HG03521 (cell line): Measurements from ENCODE around the gene CTXND1.

Experiments
- ATAC-seq: cut with Tn5 transposase; IDR thresholded peaks from one replicate; pipeline ENCODE4 v1.9.1; 2021; ENCODE audit warnings: mild to moderate bottlenecking, moderate library complexity; ENCODE audit not compliant: unreplicated experiment

The CTXND1 gene

DNA sequence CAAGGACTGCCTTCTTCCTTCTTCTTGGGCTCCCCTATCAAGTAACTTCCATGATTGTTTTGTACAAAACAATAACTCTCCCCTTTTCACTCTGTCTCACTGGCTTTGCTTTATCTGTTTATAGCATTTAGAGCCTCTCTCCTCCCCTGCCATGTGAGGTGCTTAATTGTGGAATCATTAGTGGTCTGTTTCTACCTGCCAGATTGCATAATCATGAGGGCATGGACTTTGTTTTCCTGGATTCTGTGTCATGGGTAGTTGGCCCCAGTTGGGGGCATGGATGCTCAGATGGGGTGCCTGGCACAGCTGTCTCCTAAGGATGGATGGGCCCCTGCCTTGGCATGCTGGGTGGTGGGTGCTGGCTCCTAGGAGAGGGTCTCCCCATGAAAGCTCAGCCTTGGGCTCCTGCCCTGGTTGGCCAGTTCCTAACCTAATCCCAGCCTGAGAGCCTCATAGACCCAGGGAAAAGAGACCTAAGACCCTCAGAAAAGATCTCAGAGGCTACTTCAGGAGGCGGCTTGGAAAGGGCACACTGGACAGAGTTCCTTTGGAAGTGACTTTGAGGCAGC is 8.0 kb upstream of the CTXND1 start:
- no peak for ATAC-seq

DNA sequence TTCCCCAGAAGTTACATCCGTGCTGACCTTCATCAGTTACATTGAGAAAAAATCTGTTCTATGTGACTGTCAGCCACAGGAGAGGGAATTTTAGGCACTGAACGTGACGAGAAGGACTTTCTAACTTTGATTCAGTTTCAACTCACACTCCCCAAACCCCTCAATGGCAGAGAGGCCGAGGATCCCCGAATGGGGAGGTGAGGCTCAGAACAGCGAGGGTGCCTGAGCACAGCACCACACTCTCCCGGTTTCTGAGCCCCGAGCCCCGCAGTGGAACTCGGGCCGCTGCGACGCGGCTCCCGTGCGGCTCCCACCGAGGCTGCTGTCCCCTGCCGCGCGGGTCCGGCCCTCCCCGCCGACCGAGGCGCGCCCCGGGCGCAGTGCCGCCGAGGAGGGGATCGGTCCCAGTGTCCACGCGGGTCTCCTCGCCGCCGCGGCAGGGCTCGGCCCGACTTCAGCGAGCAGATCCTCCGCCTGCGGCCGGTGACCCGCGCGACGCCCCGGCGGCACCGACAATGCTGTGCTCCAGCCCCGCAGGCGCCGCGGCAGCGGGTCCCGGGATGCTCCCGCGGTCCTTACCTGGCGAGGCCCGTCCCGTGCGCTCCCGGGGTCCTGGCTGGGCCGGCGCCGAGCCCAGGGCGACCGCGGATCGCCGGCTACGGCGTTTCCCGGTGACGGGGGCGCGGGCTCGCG is 439 bp downstream of the CTXND1 start:
- ATAC-seq = no peak

DNA sequence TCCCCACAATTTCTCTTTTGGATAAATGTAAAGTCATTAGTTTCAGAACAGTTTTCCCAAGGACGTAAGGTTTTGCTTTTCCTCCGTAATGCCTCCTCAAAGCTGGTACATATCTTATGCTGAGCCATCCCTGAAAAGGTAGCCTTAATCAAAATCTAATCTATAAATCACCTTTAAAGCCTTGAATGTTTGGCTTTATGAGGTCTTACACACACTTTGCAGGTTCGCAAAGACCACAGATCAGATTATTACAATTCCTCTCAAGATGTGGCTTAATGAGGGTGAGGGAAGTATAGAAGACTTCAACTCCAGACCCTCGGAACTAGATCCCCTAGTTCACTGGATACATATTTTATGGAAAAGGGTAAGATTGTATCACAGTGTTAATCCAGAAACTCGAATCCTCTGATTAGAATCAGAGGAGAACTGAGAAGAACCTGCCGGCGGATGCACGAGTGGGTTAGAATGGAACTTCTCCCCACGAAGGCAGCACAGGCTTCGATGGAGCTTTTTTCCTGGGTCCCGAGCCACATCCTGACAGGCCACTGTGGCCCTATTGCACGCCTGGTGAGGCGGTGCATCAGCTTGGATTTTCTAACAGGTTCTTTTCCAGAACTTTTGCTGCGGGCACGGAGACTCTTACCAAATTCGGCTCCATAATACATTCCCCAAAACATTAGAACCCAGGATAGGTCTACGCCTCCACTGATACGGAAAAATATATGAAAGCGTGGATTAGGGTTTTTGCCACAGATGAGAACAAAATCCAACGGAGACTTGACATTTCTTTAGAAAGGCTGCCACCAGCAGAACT is 1.2 kb downstream of the CTXND1 start:
- no peak for ATAC-seq

DNA sequence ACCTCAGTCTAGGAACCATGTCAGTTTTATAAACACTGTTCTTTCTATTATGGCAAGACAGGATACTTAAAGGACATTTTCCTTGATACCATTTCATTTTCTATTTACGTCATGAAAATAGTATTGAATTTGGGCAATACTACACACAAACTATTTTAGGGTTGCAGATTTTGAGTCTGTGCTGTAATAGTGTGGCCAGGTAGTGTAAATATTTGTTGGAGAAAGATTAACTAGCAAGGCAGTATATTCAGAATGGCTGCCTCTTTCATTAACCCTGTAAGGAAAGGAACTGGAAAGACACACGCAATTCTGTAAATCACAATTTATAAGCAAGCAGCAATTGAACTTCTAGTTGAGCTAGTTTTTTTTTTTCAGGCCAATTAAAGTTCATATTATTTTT is 2.0 kb downstream of the CTXND1 start:
- no peak for ATAC-seq

DNA sequence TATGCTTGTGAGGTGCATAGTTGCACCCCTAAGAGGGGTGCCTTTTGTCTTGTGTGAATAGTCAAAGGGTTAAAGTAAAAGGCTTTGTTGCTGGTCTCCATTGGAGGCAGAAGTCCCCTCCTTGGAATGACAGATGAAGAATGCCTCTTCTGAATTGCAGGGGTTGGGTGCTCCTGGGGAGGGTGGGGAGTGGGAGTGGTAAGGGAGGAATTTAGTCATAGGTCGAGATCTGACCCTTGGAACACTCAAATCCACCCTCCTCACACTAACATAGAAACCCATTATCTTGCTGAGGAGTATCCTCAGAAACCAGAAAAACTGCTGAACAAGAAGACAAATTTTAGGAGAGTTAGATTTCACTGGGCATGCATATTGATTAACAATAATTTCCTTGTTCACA is 4.7 kb downstream of the CTXND1 start:
- no peak for ATAC-seq

DNA sequence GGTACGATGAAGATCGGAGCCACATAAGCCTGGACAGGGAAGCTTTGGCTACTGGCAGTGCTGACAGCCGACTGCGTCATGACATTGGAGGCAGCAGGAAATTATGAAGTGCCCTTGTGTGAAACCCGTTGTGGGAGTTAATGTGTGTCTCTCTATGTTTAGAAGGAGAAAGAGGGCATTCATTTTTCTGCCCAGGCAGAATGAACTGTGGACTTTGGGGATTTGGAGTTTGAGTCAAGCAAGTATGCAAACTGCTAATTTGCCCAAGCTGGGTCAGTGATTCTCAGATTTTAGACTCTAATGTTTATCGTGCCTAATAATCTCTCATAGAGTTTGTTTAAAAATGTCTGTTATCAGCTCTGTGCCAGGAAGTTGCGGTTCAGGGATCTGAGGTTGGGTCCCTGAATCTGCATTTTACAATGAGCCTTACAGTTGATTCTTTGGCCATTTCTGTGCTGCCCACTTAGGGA is 5.6 kb downstream of the CTXND1 start:
- no peak for ATAC-seq

DNA sequence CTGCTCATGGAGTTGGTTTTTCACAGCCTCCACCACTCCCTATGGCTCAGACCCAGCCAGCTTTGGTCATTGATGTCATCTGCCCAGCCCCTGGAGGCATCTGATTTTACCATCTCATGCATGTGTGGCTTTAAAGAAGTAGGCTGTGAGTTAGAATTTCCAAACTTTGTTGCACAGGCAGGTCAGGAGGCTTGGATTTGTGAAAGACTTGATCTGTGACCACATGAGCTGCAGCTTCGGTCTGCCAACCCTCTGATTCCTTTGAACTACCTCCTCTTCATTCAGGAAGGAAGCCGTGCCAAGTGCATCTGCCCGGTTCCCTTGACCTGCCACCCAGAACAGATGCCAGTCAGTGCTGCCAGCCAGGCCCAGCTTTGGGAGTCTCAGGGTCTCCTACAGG is 9.2 kb downstream of the CTXND1 start:
- no peak for ATAC-seq

DNA sequence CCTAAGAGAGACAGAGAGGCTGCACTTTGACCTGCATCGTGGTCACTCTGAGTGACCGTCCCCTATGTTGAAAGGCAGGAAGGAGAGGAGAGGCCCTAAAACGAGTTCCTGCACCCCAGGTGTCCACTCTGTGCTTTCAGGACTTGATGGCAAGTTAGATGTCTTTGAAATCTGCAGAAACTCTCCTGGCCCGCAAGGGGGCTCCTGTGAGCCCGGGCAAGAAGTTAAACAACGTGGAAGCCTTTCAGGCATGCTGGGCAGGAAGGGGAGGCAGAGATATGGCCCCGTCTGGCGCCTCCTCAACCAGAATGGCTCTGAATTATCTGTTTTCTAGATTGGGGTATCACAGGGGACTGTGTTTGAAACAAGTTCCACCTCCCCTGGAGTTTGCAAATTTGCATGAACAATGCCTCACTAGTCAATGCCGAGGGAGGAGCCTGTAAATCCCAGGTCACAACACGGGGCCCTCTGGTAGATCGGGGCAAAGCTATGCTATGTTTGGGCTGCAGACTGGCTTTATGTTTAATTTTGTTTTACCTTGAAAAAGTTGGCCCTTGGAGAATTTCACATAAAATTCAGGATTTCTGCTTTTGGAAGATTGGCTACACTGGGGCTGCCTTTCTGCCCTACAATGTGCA is 9.8 kb downstream of the CTXND1 start:
- ATAC-seq = no peak

DNA sequence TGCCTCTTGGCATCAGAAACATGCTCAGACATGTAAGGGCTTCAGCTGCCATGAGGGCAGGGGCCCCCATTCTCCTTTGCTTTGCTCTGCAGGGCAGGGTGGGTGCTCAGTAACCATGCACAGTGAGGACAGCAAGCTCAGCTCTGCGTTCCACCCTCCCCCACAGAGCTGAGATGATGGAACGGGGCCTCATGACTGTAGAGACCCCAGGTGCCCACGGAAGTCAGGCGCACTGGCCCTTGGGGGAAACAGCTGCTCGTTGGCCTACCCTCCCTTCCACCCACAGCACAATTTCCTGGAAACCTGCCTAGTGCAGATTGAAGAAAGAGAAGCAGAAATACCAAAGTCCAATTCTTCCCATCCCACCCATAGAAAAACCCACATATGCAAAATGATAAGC is 10.5 kb downstream of the CTXND1 start:
- no peak for ATAC-seq

DNA sequence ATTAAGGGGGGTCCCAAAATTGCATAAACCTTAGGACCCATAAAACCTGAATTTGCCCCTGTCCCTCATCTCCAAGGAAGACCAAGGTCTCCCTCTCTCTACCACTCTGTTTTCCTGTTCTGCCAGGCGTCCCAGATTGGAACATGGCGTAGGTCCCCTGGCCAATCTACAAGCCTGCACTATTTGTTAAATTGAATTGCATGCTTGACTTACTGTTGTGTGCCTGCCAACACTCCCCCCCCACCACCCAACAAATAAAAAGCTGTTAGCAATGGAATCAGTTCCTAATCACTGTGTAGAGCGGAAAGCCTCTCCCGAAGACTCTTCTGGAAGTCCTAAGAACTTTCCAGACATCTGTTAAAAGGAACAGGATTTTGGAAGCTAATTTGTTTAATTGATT is 11.7 kb downstream of the CTXND1 start:
- no peak for ATAC-seq

DNA sequence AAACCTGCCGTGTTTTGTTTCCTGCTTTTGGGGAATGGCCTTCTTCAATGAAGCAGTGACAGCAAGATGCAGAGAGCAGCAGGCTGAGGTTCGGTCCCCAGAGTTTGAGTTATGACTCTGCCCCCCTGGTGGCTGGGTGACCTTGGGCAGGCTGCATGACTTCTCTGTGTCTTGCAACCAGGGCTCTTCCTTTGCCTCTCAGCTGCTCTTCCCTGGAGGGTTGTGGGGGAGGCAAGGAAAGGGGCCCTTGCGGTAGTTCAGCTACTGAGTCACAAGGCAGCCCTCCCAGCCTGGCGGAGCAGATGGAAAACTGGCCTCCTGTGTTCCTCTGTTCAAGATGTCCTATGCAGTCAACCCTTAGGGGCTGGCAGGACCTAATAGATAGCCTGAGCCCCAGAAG is 17.1 kb downstream of the CTXND1 start:
- ATAC-seq = no peak

DNA sequence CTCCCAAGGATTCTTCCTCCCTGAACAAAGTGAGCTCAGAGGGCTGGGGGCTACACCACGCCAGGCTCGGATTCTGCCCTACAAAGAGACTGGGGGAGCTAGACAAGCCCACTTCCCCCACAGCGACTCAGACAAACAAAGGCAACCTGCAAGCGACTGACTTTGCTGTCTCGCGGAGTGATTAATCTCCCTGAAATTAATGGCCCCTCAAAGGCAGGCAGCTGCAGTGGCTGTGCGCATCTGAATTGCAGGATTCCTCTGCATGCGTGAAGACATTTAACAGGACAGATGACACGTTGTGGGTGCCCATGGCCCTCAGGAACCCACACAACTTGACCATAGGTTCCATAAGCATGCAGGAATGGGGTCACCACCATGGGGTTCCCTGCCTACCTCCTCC is 18.4 kb downstream of the CTXND1 start:
- ATAC-seq = no peak

DNA sequence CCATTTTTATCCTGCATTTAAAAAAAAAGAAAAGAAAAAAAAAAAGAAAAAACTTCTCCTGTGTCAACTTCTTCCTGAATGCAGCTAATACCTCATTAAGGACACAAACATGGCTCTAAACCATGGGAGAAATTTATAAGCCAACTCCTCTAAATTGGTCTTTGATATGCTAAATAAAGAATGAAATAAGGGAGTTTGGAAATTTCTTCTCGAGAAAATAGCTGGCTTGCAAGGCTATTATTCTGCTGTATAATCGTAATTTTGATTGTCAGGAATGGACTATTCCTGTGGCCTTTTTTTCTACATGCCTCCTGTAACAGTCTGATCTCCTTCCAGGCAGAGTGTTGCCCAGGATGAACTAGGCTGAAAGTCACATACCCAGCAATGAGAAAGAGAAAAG is 20.6 kb downstream of the CTXND1 start:
- no peak for ATAC-seq

DNA sequence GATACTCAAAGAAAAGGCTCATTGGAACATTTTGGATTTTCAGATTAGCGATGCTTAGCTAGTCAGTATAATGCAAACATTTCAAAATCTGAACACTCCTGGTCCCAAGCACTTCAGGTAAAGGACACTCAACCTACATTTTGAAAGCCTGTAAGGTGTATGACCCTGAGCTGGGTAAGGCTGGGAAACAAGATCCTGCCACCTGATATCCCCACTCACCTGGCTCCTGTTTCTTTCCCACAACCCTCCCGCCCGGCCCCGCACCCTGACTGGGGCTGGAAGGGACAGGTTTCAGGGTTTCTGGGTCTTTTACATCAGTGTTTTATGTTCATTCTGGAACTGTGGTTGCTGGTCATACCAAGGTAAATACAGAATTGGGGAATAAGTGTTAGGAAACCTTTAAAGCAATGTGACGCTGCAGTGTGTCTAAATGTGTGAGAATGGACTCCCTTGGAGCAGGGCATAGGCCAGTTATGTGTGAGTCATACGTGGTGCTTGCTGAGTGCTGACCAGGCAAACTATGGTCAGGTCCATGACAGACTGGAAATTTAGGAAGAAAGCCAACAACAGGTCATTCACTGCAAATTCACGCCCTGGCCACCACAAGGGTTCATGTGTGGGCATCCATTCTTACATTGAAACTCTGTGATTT is 22.9 kb downstream of the CTXND1 start:
- no peak for ATAC-seq

DNA sequence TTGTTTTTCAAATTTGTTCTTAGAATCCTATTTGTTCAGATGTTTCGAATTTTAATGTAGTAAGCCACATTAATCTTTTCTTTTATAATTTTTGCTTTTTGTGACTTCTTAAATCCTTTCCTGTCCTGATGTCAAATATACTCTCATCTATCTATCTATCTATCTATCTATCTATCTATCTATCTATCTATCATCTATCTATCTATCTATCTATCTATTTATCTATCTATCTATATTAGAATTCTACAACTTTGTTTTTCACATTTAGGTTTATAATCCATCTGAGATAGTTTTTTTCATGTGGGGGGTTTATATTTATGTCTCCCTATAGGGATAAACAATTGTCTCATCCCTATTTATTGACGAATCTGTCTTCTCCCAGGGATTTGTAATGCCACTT is 32.1 kb downstream of the CTXND1 start:
- no peak for ATAC-seq

DNA sequence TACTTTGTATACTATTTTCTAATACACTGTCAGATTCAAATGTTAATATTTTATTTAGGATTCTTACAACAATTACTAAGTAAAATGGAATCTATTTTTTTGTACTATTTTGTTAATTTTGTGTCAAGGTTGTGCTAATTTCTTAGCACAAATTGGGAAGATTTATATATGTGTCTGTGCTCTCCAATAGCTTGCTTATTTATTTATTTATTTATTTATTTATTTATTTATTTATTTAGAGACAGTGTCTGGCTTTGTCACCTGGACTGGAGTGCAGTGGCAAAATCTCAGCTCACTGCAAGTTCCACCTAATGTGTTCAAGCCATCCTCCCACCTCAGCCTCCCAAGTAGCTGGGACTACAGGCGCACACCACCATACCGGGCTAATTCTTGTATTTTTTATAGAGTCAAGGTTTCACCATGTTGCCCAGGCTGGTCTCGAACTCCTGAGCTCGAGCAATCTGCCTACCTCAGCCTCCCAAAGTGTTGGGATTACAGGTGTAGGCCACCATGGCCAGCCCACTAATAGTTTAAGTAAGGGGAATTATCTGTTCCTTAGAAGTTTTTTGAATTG is 34.6 kb downstream of the CTXND1 start:
- ATAC-seq = no peak

DNA sequence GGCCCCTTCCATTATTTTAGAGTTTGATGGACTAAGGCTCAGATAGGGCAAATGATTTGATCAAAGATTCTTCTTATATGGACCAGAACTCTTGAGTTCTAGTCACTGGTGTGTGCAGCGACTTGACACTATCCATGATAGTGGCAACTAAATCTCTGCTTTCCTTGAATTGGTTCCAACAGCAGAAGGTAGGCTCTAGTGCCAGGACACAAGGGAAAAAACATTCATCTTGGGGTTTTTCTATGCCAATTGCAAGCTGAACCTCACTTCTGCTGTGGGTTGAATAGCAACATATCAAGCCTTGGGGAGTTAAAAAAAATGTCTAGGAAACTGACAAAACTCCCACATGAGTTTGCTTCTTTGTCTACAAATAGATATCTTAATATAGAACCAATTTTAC is 35.1 kb downstream of the CTXND1 start:
- ATAC-seq = no peak

DNA sequence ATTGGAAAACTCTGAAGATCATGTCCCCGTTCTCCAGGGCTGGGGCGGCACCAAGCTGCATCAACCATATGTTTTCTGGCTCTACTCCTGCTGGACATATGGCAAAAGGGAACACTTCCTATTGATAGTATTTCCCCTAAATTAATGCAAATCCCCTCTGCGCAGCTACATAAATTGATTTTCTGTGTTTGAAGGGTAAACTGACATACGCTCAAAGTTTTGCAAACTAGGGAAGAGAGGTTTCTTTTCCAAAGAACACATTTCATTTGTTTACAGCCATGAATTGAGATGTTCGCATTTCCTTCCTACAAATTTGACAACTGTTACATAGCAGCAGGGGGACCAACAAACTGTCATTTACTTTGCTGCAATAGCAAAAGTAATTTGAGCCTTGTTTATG is 35.9 kb downstream of the CTXND1 start:
- ATAC-seq = no peak

DNA sequence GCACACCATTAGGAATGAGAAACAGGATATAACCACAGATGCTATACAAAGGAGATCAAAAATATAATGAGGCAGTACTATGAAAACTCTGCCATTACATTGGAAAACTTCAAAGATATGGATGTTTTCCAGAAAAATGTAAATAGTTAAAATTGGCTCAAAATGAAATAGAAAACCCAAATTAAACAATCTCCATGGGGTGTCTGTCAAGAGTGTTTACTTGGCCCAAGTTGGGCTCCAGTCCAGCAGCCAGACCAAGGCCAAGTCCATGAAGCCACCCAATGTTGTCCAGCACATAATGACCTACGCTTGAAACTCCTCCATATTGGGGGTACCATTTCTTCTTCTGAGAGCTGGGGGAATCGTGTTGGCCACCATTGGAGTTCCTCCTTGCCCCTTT is 37.1 kb downstream of the CTXND1 start:
- ATAC-seq = no peak

DNA sequence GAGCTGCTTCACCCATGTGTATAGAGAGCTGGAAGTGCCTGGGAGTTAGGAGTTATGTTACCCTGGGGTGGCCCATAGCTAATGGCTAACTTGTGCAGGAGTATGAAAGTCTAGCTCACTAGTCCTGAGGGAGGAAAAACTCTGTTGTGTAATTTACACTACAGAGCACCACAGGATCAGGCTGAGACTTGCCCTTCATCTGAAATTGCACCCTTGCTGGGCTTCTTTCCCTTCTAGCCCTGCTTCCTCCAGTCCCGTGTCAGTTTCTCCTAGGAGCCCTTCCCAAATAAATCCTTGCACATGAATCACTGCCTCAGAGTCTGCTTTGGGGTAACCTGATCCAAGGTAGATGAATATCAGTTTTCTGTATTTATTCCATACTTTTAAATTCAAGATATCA is 40.0 kb downstream of the CTXND1 start:
- ATAC-seq = no peak
